ENCODE measurements around the gene ADK. TPM values are rescaled to one million over a fixed set of nuclear protein-coding genes. Genes with fewer than 3 reads are reported as not detected.
A peak's percentile ranks its signal among the peaks of the same experiment; 100 is the strongest.

Gene ADK
- total RNA-seq, 2 experiments from 2014 or later = 56.9 to 57.5 TPM

DNA sequence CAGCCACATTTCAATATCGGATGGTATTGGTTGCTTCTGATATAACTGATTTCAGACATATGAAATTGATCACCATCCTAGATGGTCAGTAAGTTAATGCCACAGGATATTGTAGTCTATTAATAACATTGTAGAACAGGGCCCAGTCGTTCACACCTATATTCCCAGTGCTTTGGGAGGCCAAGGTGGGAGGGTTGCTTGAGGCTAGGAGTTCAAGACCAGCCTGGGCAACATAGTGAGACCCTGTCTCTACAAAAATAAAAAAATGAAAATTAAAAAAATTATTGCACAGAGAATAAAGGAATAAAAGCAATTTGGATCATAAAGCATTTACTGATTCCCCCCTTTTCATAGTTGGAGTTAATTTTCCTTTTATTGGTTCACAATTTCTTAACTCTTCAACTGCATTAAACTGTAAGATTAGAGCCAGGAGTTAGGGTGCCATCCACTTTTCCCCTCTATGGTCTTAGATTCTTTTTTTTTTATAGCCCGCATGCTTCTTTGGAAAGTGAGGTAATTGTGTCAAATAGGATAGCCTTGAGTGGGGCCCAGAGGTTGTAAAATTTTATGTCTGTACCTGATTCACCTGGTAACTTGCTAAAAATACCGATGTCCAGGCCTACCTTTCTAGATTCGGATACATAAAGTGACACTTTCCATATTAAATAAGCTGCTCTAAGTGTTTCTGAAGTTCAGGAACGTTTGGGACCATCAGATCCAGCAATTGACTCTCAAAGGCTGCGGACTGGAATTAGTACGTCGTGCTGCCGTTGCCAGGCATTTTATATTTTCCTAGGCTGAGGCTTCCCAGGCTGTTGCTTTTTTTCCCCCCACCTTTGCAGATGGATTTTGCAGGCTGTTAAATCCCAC lies 24.7 kb downstream of the ADK start:
- H3K4me3 Mint-ChIP-seq = peak overlapping the region; percentile 93
- ChIA-PET POLR2A (interaction anchor here (0.6 to 2.1 kb wide), 10 partner anchors 8 to 936 kb away, joined by 3 to 7 read pairs (median 4); partner anchors contain the start of genes ADK, AP3M1 and SAMD8), CTCF (interaction anchor here (1.0 to 1.2 kb wide), 3 partner anchors 14 to 68 kb away, joined by 3 read pairs; no protein-coding TSS in a partner anchor)
- peak overlapping the region; percentile 96 for H3K27ac Mint-ChIP-seq
- TF ChIP-seq, protein P1, sequence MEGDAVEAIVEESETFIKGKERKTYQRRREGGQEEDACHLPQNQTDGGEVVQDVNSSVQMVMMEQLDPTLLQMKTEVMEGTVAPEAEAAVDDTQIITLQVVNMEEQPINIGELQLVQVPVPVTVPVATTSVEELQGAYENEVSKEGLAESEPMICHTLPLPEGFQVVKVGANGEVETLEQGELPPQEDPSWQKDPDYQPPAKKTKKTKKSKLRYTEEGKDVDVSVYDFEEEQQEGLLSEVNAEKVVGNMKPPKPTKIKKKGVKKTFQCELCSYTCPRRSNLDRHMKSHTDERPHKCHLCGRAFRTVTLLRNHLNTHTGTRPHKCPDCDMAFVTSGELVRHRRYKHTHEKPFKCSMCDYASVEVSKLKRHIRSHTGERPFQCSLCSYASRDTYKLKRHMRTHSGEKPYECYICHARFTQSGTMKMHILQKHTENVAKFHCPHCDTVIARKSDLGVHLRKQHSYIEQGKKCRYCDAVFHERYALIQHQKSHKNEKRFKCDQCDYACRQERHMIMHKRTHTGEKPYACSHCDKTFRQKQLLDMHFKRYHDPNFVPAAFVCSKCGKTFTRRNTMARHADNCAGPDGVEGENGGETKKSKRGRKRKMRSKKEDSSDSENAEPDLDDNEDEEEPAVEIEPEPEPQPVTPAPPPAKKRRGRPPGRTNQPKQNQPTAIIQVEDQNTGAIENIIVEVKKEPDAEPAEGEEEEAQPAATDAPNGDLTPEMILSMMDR (IDR thresholded peaks at IDR 0.05) = no peak
- DNase-seq (no peak), ATAC-seq (no peak)
- H3K36me3 Mint-ChIP-seq (ENCODE audit: low read depth) = peaks cover 5% of the 10 kb centered on the region
- intact Hi-C loops (cut with micrococcal nuclease) = loop anchor here (10.0 kb wide), 1 partner anchor 59 kb away; no protein-coding TSS in a partner anchor
- peaks cover 24% of the 10 kb centered on the region for H3K4me1 Mint-ChIP-seq (ENCODE audit: low read depth)
- H3K27me3 Mint-ChIP-seq = no peaks in the 10 kb centered on the region
- no peaks in the 10 kb centered on the region for H3K9me3 Mint-ChIP-seq

DNA sequence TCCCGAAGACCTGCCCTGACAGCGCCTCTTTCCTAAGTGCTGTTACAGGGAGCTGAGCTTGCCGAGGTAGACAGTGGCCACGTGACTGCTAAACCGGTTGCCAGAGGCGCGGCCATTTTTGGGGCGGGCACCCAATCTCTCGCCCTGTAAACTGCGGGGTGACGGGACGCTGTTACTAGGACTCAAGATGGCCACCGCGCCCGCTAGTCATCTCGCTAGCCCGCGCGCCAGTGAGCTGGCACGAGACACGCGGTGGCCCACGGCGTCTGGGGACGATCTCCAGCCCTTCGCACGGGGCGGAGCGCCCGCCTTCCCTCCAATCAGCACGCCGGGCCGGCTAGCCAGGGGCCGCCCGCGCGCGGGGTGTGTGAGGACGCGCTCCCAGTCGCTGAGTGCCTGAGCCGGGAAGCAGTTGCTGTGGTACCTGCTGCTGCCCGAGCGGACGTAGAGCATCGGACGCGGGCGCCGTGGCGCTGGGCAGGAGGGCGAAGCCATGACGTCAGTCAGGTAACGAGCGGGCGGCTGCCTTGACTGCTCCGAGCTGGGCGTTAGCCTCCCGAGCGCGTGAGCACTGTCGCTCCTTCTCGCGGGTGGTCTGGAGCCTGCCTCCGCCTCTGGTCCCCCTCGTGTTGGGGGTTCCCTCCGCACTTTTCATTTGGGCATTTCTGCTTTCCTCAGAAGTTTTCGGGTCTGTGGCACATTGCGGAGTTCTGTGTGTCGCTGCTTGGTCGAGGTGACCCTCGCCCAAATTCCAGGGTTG lies 25.5 kb downstream of the ADK start:
- peak; percentile 98 for DNase-seq
- H3K4me3 Mint-ChIP-seq = peak overlapping the region; percentile 93
- intact Hi-C loops (cut with micrococcal nuclease) = loop anchor here (10.0 kb wide), 1 partner anchor 58 kb away; no protein-coding TSS in a partner anchor
- no peaks in the 10 kb centered on the region for H3K27me3 Mint-ChIP-seq
- H3K27ac Mint-ChIP-seq = peak overlapping the region; percentile 96
- CTCF ChIA-PET = interaction anchor here (1.0 to 1.2 kb wide), 3 partner anchors 14 to 67 kb away, joined by 3 read pairs; no protein-coding TSS in a partner anchor
- H3K4me1 Mint-ChIP-seq (ENCODE audit: low read depth) = peaks cover 32% of the 10 kb centered on the region
- peak; percentile 91 for ATAC-seq
- TF ChIP-seq, protein P1 (IDR thresholded peaks at IDR 0.05) = no peak
- peaks cover 5% of the 10 kb centered on the region for H3K36me3 Mint-ChIP-seq (ENCODE audit: low read depth)
- POLR2A ChIA-PET = interaction anchor here (0.6 to 2.1 kb wide), 10 partner anchors 9 to 935 kb away, joined by 3 to 7 read pairs (median 3); partner anchors contain the start of genes ADK, AP3M1 and SAMD8
- H3K9me3 Mint-ChIP-seq = no peaks in the 10 kb centered on the region

DNA sequence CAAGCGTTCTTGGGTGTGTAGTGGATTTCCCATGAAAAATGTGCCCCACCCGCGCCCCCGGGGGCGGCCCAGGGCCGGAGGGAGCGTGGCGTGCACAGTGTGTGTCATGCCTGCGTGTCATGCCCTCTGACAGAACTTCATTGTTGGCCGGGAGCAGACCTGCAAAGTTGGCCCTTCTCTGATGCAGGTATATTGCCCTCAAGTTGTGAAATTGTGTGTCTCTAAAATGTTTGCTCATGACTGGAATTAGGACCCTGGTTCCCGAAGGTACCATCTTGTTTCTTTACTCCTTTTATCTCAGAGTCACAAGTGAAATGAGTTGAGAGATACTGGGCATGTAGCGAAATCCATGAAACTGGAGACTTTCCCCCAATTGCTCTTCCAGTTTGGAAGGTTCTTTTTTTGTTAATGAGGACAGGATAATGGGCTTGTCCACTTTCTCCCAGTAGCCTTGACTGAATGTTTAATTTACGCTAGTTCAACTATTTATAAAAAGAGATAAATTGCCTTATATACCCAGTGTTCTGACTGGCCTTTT lies 26.2 kb downstream of the ADK start:
- peak overlapping the region; percentile 96 for H3K27ac Mint-ChIP-seq
- intact Hi-C loops (cut with micrococcal nuclease) = loop anchor here (10.0 kb wide), 1 partner anchor 58 kb away; no protein-coding TSS in a partner anchor
- H3K36me3 Mint-ChIP-seq (ENCODE audit: low read depth) = peaks cover 6% of the 10 kb centered on the region
- TF ChIP-seq, protein P1 (IDR thresholded peaks at IDR 0.05) = no peak
- CTCF ChIA-PET = interaction anchor here (0.9 to 1.8 kb wide), 3 partner anchors 13 to 33 kb away, joined by 3 to 6 read pairs (median 3); partner anchors contain the start of genes ADK and AP3M1
- H3K9me3 Mint-ChIP-seq = no peaks in the 10 kb centered on the region
- POLR2A ChIA-PET = interaction anchor here (0.8 to 2.1 kb wide), 8 partner anchors 8 to 933 kb away, joined by 3 to 9 read pairs (median 4); partner anchors contain the start of genes ADK and AP3M1
- DNase-seq = peak; percentile 65
- peak; percentile 26 for ATAC-seq
- H3K27me3 Mint-ChIP-seq = no peaks in the 10 kb centered on the region
- peak overlapping the region; percentile 93 for H3K4me3 Mint-ChIP-seq
- peaks cover 38% of the 10 kb centered on the region for H3K4me1 Mint-ChIP-seq (ENCODE audit: low read depth)

DNA sequence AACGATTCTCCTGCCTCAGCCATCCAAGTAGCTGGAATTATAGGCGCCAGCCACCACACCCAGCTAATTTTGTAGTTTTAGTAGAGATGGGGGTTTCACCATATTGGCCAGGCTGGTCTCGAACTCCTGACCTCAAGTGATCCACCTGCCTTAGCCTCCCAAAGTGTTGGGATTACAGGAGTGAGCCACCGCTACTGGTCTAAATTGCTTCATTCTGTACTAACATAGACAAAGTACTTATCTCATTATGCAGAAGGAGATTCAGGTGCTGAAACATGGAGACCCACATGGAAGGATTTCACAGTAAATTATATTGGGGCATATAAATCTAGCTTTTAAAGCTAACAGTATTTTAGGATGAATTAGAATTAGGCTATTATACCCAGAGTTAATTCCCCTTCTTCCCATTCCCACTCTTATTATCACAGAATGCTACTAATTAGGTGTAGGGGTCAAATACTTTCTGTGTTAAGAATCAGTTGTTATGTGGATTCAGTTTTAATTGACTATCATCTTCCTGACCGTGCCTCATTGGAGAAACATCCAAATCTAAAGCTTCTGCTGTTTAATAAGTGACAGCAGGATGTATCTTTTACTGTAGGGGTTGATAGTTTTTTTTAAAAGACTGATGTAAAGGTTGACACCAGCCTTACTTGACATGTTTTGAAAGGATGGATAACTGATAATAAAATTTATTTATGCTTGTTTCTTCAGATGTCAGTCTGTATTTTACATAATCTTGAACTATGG lies 27.2 kb downstream of the ADK start:
- intact Hi-C loops (cut with micrococcal nuclease) = loop anchor here (10.0 kb wide), 1 partner anchor 57 kb away; no protein-coding TSS in a partner anchor
- TF ChIP-seq, protein P1 (IDR thresholded peaks at IDR 0.05) = no peak
- DNase-seq (no peak), ATAC-seq (no peak)
- peak overlapping the region; percentile 51 for H3K4me3 Mint-ChIP-seq
- H3K27me3 Mint-ChIP-seq = no peaks in the 10 kb centered on the region
- CTCF ChIA-PET = interaction anchor here (0.8 to 1.8 kb wide), 3 partner anchors 12 to 27 kb away, joined by 3 to 6 read pairs (median 3); partner anchors contain the start of genes ADK and AP3M1
- H3K36me3 Mint-ChIP-seq (ENCODE audit: low read depth) = peaks cover 9% of the 10 kb centered on the region
- H3K4me1 Mint-ChIP-seq (ENCODE audit: low read depth) = peaks cover 44% of the 10 kb centered on the region
- no peaks in the 10 kb centered on the region for H3K9me3 Mint-ChIP-seq
- no peak overlapping the region for H3K27ac Mint-ChIP-seq
- POLR2A ChIA-PET = interaction anchor here (0.8 to 2.1 kb wide), 7 partner anchors 9 to 57 kb away, joined by 3 to 9 read pairs (median 4); partner anchors contain the start of genes ADK and AP3M1

Data from activated CD8-positive, alpha-beta T cell treated with anti-CD3 and anti-CD28 coated beads for 36 hours (primary cell).